SHP77 (cell line): ENCODE data around the gene COX8A.
"Not testable (repeated sequence)": the region's sequence is repeated elsewhere in the genome, so short reads cannot be mapped to it uniquely, and the experiment has no call there.

ENCODE experiments used
- DNase-seq, 2 experiments: peaks; one replicate each; lab custom pipeline; 2025; lab: John Stamatoyannopoulos, UW

COX8A gene, protein sequence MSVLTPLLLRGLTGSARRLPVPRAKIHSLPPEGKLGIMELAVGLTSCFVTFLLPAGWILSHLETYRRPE

GRCh38 chr11:63974259-63975143 is at the start of gene COX8A:
Gene COX8A, plus strand, starts transcription at chr11:63974620. Its CDS starts 61 bp downstream, at chr11:63974681.
- DNase-seq = peak; percentile 99 to 100

GRCh38 chr11:63929616-63930015 is 44.8 kb upstream of the COX8A start:
- DNase-seq = no peak

DNA sequence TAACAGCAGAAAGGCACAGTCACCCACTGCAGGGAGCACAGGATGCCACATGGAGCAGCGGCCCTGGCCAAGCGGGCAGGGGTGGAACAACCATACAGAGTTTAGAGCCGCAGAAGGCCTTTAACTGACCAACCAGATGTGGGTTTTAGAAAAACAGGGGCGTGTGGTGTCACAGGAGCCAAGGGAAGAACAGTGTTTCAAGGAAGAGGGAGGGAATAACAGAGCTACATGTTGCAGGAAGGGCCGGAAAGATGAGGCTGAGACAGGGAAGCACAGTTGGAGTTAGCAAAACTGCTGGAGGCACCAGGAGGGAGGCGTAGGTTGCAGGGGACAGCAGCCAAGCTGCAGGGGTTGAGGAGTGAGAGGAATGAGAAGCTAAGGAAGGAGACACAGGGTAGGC is 43.4 kb upstream of the COX8A start:
- DNase-seq = no peak

- no peak for DNase-seq
Observed at GRCh38 chr11:63931876-63932275, 42.5 kb upstream of the COX8A start.

GRCh38 chr11:63933459-63933858 is 41.0 kb upstream of the COX8A start:
- no peak for DNase-seq

DNA sequence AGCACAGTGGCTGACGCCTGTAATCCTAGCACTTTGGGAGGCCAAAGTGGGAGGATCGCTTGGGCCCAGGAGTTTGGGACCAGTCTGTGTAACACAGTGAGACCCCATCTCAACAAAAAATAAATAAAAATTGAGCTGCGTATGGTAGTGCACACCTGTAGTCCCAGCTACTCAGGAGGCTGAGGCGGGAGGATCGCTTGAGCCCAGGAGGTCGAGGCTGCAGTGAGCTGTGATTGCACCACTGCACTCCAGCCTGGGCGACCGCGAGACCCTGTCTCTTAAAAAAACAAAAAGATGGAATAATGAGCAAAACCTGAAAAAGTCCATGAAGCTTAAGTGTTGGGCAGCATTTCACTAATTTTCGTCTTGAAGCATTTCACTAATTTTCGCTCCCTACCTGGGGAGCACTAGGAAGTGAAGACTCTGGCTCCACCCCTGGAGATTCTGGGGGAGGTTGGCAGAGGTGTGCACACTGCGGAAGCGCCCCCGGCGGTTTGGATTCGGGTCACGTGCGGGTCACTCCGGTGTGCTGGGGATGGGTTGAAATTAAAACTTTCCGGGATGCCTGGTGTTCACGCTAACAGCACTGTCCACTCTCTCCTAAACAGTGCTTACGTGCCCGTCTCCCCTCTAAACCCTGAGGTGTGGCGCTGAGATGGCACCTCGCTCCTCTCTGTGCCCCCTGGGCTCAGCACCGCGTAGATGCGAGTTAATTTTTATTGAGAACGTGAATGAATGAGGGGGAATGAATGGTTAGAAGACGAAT is 36.5 kb upstream of the COX8A start:
- DNase-seq = peak; percentile 29 to 66

DNA sequence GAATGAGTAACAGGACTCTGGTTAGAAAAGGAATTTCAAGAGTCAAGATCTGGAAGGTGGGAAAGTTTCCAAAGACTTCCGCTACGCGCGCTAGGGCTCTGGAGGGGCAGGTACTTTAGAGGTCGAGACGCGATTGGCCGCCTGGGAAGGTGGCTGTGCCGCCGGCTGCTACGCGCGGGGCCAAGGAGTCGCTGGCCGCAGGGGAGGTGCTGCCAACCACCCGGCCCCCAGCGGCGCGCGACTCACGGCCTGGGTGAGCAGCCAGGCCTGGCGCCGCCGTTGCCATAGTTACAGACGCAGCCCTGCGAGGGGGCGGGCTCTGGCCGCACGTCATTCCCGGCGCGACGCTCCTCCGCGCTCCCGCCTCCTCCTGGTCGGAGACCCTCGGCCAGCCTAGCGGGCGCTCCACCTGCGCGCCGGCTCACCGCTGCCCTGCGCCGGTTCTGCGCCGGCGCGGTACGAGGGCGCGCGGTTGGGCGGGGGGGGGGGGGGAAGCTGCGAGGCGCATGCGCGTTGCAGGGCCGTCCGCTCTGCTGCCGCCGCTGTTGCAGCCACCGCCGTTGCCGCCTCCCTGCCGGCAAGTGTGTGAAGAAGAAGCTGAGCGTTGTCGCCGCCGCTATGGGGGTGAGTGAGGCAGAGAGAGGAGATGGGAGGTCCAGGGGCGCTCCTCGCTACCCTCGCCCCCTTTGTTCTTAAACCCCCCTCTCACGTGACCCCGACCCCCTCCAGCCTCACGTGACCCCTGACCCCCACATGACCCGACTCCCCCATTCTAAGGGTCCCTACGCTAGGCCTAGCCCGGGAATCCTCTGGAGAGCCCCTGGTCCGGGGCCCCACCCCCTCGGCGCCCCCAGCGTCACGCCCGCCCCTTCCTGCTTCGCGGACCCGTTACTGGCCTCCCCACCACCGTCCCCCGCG is 35.7 kb upstream of the COX8A start, which contains the start of gene NAA40:
TSS of gene NAA40 (plus strand) at position 524 of the 918 bp plus-strand sequence. CDS start at position 619, 95 bp downstream.
- peak; percentile 91 to 98 for DNase-seq

DNA sequence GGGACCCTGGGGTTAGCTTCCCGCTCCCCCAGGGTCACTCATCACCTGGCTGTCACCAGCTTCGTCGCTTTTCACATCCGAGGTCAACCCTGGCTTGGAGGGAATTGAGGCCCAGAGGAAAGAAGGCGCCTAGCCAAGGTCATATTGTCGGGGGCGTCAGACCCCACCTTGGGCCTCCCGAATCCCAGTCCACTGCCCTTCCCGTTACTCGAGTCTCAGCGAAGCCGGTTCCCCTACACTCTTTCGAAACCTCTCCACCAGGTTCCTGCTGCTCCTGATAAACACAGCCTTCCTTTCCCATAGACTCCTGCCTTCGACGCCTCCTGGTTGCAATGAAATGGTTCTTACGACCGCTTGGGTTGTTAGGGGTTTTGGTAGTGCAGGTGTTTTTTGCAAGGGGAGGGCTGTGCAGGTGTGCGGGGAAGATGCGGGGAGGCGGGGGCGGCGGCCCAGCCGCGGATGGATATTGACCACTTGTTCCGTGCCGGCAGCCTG is 35.0 kb upstream of the COX8A start:
- no peak for DNase-seq

DNA sequence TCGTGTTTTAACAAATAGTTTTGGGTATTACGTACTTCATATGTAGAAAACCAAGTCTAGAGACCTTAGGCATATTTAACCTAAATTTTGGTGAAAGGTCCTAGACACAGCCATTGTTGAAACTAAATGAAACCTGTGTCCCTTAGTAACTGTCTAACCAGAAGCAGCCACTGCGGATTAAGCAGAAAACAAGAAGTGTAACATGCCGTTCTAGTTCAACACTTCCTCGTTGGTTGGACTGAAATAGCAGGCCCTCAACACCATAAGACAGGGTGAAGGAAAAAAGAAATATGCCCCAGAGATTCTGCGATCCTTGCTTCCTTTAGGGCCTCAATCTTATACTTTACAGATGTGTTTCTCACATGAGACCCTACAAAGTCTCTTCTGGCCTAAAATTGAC is 33.6 kb upstream of the COX8A start:
- DNase-seq = no peak

GRCh38 chr11:63941901-63942300 is 32.5 kb upstream of the COX8A start:
- DNase-seq = no peak

DNA sequence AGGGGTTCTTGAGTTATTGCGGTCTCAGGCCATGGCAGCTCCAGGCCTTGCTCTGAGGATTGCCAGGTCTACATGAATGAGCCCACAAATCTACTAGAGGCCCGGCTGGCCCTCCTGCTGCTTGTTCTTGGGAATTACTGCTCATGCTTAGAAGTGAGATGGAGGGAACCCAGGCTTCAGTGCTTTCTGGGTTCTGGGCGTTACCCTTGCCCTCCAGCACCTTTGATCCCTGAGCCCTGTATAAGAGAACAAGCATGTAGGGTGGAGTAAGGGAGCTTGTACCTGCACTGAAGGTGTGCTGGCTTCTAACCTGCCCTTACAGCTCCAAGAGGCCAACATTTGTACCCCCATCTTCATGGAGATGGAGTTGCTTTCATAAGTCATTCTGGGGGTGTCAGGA is 31.6 kb upstream of the COX8A start:
- DNase-seq = no peak

- DNase-seq = no peak
Observed at GRCh38 chr11:63944987-63945386, 29.4 kb upstream of the COX8A start.

- peak; percentile 60 to 61 for DNase-seq
Observed at GRCh38 chr11:63945477-63946163, 28.8 kb upstream of the COX8A start.

DNA sequence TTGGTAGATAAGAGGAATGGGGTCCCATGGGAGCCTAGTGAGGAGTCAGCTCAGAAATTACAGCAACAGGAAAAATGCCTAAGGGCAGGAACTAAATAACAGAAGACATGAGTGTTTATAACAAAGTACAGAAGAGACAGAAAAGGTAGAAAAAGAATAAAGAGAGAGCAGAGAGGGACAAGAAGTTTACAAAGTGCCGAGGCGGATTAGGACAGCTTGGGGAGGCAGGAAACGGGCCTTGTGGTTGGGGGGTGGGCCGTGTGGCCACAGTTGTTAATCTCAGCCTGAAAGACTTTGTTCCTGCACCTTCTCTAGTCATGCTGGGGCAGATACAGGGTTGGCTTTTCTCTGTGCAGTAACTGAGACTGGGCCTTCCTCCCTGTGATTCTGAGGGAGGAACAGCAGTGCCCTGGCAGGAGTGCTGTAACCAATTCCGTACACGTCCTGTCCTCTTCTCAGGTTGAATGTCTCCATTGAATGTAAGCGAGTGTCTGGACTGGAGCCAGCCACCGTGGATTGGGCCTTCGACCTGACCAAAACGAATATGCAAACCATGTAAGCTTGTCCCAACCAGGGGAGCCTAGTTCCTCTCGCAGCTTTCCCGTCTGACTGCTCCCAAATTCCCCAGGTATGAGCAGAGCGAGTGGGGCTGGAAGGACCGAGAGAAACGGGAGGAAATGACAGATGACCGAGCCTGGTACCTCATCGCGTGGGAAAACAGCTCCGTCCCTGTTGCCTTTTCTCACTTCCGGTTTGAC is 22.5 kb upstream of the COX8A start:
- no peak for DNase-seq

DNA sequence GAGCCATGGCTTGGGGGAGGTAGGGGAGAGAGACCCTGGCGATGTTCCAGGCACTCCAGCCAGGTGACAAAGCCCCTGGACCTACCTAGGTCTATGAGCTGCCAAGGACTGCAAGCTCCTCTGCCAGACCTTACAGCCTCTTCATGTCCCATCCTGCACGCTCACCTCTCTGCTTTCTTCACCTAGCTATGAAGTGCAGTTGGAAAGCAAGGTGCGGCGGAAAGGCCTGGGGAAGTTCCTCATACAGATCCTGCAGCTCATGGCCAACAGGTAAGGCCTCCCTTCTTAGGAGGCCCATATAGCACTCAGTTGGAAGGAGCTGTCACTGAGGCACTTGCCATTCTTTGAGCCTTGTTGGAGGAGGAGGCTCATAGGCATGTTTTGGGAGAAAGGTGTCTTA is 21.9 kb upstream of the COX8A start:
- DNase-seq = no peak

DNA sequence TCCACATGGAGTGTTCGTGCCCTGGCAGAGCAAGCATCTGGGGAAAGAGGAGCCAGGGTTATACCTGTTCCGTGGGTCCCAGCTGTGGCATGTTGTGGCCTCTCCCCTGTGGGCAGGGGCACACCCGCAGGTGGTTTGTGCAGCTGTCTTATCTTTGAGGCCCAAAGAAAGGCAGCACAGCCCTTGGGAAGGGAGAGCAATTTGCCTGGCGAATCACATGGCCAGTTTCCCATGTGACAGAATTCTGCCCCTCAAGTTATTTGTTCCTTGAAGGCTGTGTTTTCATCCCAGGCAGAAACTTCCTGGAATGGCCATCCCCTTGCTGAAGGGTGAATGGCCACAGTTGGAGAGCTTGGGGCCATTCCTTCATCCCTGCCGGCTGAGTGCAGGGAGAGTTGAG is 16.4 kb upstream of the COX8A start:
- no peak for DNase-seq

DNA sequence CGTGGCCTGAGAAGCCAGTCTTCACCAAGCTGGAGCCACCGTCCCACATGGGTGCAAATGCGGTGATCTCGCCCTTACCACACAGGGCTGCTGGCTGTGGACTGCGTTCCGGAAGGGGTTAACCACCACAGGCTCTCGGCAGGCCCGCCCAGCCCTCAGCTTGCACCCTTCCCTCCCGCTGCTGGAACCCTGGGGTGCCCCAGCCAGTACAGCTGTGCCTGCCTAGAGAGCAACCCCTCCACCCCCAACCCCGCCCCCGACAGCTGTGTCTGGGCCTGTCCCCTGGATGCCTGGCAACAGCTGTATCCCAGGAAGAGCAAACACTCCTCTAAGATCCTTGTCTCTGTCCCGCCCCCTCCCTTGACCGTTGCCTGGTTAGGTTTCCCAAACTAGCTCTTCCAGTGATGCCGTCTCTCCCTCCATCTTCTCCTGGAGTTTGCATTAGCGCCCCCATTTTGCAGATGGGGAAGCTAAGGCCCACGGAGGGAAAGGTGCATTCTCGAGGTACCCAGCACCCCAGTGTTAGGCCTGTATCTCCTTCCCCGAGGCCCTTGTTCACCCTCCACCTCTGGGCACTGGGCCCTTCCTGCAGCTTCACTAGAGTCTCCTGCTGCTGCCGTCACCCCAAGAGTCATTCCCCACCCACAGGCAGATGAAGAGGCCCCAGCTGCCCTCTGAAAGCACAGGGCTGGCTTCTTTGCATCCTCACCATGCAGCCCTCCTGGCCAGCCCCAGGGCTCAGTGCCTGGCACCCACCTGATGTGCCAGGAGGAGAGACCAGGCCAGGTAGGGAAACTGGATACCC is 12.6 kb upstream of the COX8A start:
- DNase-seq = peak; percentile 50 to 61

- DNase-seq = not testable (repeated sequence)
Observed at GRCh38 chr11:63963895-63964294, 10.5 kb upstream of the COX8A start.

- no peak for DNase-seq
Observed at GRCh38 chr11:63966444-63966843, 8.0 kb upstream of the COX8A start.
